Breast epithelium (tissue), 3 donors: ENCODE measurements around the gene PTGES2.

Experiments
- CTCF ChIP-seq, 3 donors: fragments of 450-650 bp; IDR thresholded peaks; one replicate each; pipeline ENCODE4 v1.5.1; 2016 to 2017; ENCODE audit warnings: antibody characterized with exemption in 3 of 3, mild to moderate bottlenecking in 3 of 3, moderate library complexity in 3 of 3
- POLR2A ChIP-seq: fragments of 450-650 bp; IDR thresholded peaks from one replicate; pipeline ENCODE4 v1.6.1; 2016; ENCODE audit warnings: antibody characterized with exemption, mild to moderate bottlenecking, moderate library complexity
- POLR2AphosphoS5 ChIP-seq, 3 donors: sonication (generic); formaldehyde crosslinking; IDR thresholded peaks; one replicate each; pipeline ENCODE4 v1.6.1; 2017; ENCODE audit warnings: antibody characterized with exemption in 3 of 3

DNA sequence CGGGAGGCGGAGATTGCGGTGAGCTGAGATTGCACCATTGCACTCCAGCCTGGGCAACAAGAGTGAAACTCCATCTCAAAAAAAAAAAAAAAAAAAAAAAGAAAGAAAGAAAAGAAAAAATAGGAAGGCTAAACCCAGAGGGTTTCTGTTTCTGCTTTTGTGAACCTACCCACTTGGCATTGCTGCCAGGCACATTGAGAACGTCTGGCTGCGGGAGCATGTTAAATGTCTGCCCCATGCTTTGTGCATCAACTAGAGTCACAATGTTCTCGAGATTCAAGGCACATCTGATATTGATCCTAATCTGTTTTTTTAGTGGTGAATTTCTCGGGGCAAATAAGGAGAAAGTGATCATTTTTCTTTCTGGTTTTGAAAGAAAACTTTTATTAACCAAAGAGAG is 56.7 kb downstream of the PTGES2 start:
- TF ChIP-seq CTCF (IDR thresholded peaks at IDR 0.05) (no peak), POLR2A (no peak), POLR2AphosphoS5 (IDR thresholded peaks at IDR 0.05) (no peak)
